Karpas-422 (cell line): Measurements from ENCODE around the gene R3HDM1. TPM values are rescaled to one million over a fixed set of nuclear protein-coding genes. Genes with fewer than 3 reads are reported as not detected.

ENCODE experiments used
- DNase-seq: peaks from one replicate; pipeline ENCODE4 v3.0.0-alpha.2; 2015
- H2AFZ ChIP-seq: fragments of 200-600 bp; sonication (generic); 2 replicates; pipeline ENCODE4 v1.6.1; 2014; ENCODE audit warnings: antibody characterized with exemption, low read length, mixed read lengths
- H3K27ac ChIP-seq: fragments of 200-600 bp; sonication (generic); 2 replicates; pipeline ENCODE4 v1.5.1; 2014; ENCODE audit warnings: mild to moderate bottlenecking, low read length, moderate library complexity
- H3K27me3 ChIP-seq: fragments of 200-600 bp; sonication (generic); 2 replicates; pipeline ENCODE4 v1.6.1; 2014; ENCODE audit warnings: low read length, mixed read lengths
- H3K36me3 ChIP-seq: fragments of 200-600 bp; sonication (generic); 2 replicates; pipeline ENCODE4 v1.6.1; 2014; ENCODE audit warnings: low read length, mixed read lengths; ENCODE audit not compliant: insufficient read depth
- H3K4me1 ChIP-seq: fragments of 200-600 bp; sonication (generic); 2 replicates; pipeline ENCODE4 v1.6.1; 2014; ENCODE audit warnings: mild to moderate bottlenecking, low read length, mixed read lengths
- H3K4me2 ChIP-seq: fragments of 200-600 bp; sonication (generic); 2 replicates; pipeline ENCODE4 v1.6.1; 2014; ENCODE audit warnings: low read length, low read depth, mild to moderate bottlenecking; ENCODE audit not compliant: poor library complexity, severe bottlenecking
- H3K4me3 ChIP-seq: fragments of 200-600 bp; sonication (generic); 2 replicates; pipeline ENCODE4 v1.5.1; 2014; ENCODE audit warnings: mild to moderate bottlenecking, antibody characterized with exemption, low read length, mixed read lengths
- H3K79me2 ChIP-seq: fragments of 200-600 bp; sonication (generic); 2 replicates; pipeline ENCODE4 v1.6.1; 2014; ENCODE audit warnings: mild to moderate bottlenecking, low read length, mixed read lengths
- H3K9ac ChIP-seq: fragments of 200-600 bp; sonication (generic); 2 replicates; pipeline ENCODE4 v1.6.0; 2014; ENCODE audit warnings: low read length
- H3K9me2 ChIP-seq: fragments of 200-600 bp; sonication (generic), shearing (Covaris generic); replicated peaks from 2 replicates; pipeline ENCODE4 v1.6.0; 2014; ENCODE audit warnings: mild to moderate bottlenecking, low read length, moderate library complexity; ENCODE audit not compliant: insufficient read depth
- H3K9me3 ChIP-seq: fragments of 300-700, 200-600 bp; sonication (generic); 2 replicates; pipeline ENCODE4 v1.6.1; 2014; ENCODE audit warnings: low read length, mixed read lengths
- H4K20me1 ChIP-seq: fragments of 200-600 bp; sonication (generic); 2 replicates; pipeline ENCODE4 v1.6.1; 2014; ENCODE audit warnings: mild to moderate bottlenecking, antibody characterized with exemption, low read length, low read depth; ENCODE audit not compliant: insufficient read depth
- small RNA-seq: library from RNA; depleted of rRNA; stranded (forward); fragments of <200 nt; gene quantifications from one replicate; pipeline ENCODE3, GENCODE V24; 2014
- total RNA-seq: library from RNA; depleted of rRNA; stranded (reverse); fragments of >200 nt; shearing (Covaris generic); gene quantifications from 2 replicates; pipeline ENCODE4 v1.2.3, GENCODE V29; 2014; ENCODE audit warnings: low replicate concordance; rRNA removed

R3HDM1 gene
- total RNA-seq, 1 experiment from 2014 or later: 69.4 TPM

GRCh38 chr2:135773917-135774316 lies 242.6 kb downstream of the R3HDM1 start:
- no peak overlapping the region for H3K4me3 ChIP-seq
- H3K36me3 ChIP-seq: peaks cover 57% of the 10 kb centered on the region
- peaks cover 16% of the 10 kb centered on the region for H3K79me2 ChIP-seq
- no peaks in the 10 kb centered on the region for H3K27me3 ChIP-seq
- H4K20me1 ChIP-seq: no peaks in the 10 kb centered on the region
- H3K4me1 ChIP-seq: no peaks in the 10 kb centered on the region
- H3K4me2 ChIP-seq: no peak overlapping the region
- no peak overlapping the region for H2AFZ ChIP-seq
- no peaks in the 10 kb centered on the region for H3K9me3 ChIP-seq
- H3K27ac ChIP-seq: no peak overlapping the region
- H3K9ac ChIP-seq: no peak overlapping the region
- no peak for DNase-seq
- H3K9me2 ChIP-seq: no peaks in the 10 kb centered on the region

Small RNA genes lying within 50 kb of the gene (small RNA-seq; reads per million reads assigned to genes)
- 15.0 reads per million, percentile 95 among the genes with 10 or more reads in this experiment for gene MIR128-1
- gene RNU6-512P: not detected

Other genes starting within 250 kb of the R3HDM1 start
- 6.2 and 12.6 TPM in 2 replicates for gene ZRANB3, start 266 bp upstream of the R3HDM1 start, total RNA-seq
- 49.9 and 65.9 TPM in 2 replicates for gene UBXN4, start 210.4 kb downstream of the R3HDM1 start, total RNA-seq